IPS-NIHi7 (cell line): Measurements from ENCODE around the gene MEP1B.

Experiments
- DNase-seq: peaks from one replicate; pipeline ENCODE4 v3.0.0; 2012; ENCODE audit warnings: mixed read lengths; ENCODE audit errors: extremely low spot score

MEP1B gene

GRCh38 chr18:32264401-32264800, 74.6 kb downstream of the MEP1B start:
- DNase-seq, result no peak

- DNase-seq, result no peak
Measured at GRCh38 chr18:32267463-32267862, 77.6 kb downstream of the MEP1B start.
